GM20000 (cell line): ENCODE measurements around the gene CORO2B.
"Not testable (repeated sequence)": the region's sequence is repeated elsewhere in the genome, so short reads cannot be mapped to it uniquely, and the experiment has no call there.

Source experiments
- DNase-seq: peaks from one replicate; pipeline ENCODE4 v3.0.0; 2012; ENCODE audit warnings: low spot score
- CTCF ChIP-seq: IDR thresholded peaks from 2 replicates; pipeline ENCODE4 v1.5.1; 2012; ENCODE audit warnings: mild to moderate bottlenecking, control low read depth; ENCODE audit errors: extremely low read depth, missing control alignments

The CORO2B gene

GRCh38 chr15:68679161-68679560, 100.4 kb downstream of the CORO2B start:
- no peak for TF ChIP-seq CTCF
- DNase-seq: no peak

GRCh38 chr15:68679961-68680371, 101.2 kb downstream of the CORO2B start:
- TF ChIP-seq CTCF: no peak
- DNase-seq: no peak

DNA sequence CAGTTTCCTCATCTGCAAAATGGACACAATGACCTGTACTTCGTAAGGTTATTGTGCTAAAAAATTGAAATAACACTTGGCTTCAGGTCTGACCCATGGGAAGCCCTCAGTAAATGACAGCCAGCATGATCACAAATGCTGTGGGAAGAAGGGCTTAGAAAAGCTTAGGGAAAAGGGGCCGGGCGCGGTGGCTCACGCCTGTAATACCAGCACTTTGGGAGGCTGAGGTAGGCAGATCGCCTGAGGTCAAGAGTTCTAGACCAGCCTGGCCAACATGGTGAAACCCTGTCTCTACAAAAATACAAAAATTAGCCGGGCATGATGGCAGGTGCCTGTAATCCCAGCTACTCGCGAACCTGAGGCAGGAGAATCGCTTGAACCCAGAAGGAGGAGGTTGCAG, 102.0 kb downstream of the CORO2B start:
- not testable (repeated sequence) for DNase-seq

- DNase-seq: no peak
- TF ChIP-seq CTCF: no peak
These were observed 103.0 kb downstream of the CORO2B start for GRCh38 chr15:68681836-68682235.

DNA sequence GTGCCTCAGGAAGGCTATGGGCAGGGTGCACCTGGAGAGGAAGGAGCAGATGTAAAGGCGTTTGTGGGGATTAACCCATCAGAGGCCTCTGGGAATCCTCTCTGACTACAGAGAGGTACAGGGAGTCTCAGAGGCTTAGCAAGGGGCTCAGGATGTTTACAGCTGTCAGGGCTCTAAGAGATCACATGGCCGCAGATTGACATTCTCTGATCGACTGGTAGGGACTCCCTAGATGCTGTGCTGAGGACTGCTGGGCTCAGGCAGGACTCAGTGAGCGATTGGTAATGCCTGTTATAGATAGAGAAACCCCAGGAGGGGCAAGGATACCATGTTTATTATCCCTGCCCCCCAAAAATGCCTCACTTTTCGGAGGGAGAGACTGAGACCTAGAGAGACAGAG, 103.5 kb downstream of the CORO2B start:
- no peak for DNase-seq
- no peak for TF ChIP-seq CTCF

GRCh38 chr15:68683026-68683425, 104.2 kb downstream of the CORO2B start:
- DNase-seq: no peak
- TF ChIP-seq CTCF: no peak

GRCh38 chr15:68683551-68683950, 104.8 kb downstream of the CORO2B start:
- TF ChIP-seq CTCF: no peak
- no peak for DNase-seq

DNA sequence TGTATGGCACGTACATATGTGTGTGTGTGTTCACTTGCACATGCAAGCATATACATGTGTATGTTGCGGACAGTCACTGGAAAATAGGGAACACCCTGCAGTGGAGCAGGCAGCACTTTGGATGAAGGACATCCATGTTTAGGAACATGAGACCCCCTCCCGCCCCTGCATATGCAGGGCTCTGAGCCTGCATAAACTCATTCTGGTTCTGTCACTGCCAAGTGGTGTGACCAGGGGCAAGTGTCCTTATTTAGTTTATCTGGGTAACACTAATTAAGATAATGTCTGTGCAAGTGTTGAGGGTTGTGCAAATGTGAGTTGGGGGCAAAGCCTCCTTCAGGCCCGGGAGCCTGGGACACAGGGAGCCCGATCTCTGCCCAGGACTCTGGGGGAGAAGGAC, 105.7 kb downstream of the CORO2B start:
- no peak for DNase-seq
- no peak for TF ChIP-seq CTCF
